Tibial nerve (tissue), 4 donors: ENCODE results near the gene ZC3H12C. TPM values are rescaled to one million over a fixed set of nuclear protein-coding genes. Genes with fewer than 3 reads are reported as not detected.
A peak's percentile ranks its signal among the peaks of the same experiment; 100 is the strongest.

Experiments used
- DNase-seq, 2 donors: peaks; one replicate each; pipeline ENCODE4 v3.0.0-alpha.2; 2019; ENCODE audit warnings: low spot score in 2 of 2
- H3K27ac ChIP-seq, 4 donors: fragments of 200-600 bp; sonication (generic) in 3 of 4; one replicate each; pipeline ENCODE4 v1.5.1; 2017 to 2019; ENCODE audit warnings: mild to moderate bottlenecking in 1 of 4
- H3K27me3 ChIP-seq, 2 donors: fragments of 200-600 bp; sonication (generic) in 1 of 2; one replicate each; pipeline versions ENCODE4 v1.5.1 to v1.6.0; 2017 to 2019
- H3K36me3 ChIP-seq, 3 donors: fragments of 200-600 bp; sonication (generic); one replicate each; pipeline ENCODE4 v1.5.1; 2018 to 2019
- H3K4me1 ChIP-seq, 4 donors: fragments of 200-600 bp; sonication (generic) in 3 of 4; one replicate each; pipeline ENCODE4 v1.5.1; 2017 to 2019
- H3K4me3 ChIP-seq, 4 donors: fragments of 200-600 bp; sonication (generic) in 3 of 4; one replicate each; pipeline ENCODE4 v1.5.1; 2017 to 2019; ENCODE audit warnings: mild to moderate bottlenecking in 1 of 4, moderate library complexity in 1 of 4
- H3K9me3 ChIP-seq, 4 donors: fragments of 200-600 bp; sonication (generic) in 3 of 4; one replicate each; pipeline ENCODE4 v1.5.1; 2017 to 2019
- CTCF ChIP-seq, 5 experiments: fragments of 200-600 bp in 3 of 5; fragments of 450-650 bp in 2 of 5; sonication (generic) in 3 of 5; IDR thresholded peaks; one replicate each; pipeline ENCODE4 v1.5.1; 2016 to 2019; ENCODE audit warnings: antibody characterized with exemption in 5 of 5, mild to moderate bottlenecking in 3 of 5, moderate library complexity in 2 of 5
- EP300 ChIP-seq, 2 donors: sonication (generic); formaldehyde crosslinking; IDR thresholded peaks; one replicate each; pipeline ENCODE4 v1.6.1; 2017; ENCODE audit warnings: antibody characterized with exemption in 2 of 2, mild to moderate bottlenecking in 1 of 2
- POLR2A ChIP-seq, 2 donors: fragments of 450-650 bp; IDR thresholded peaks; one replicate each; pipeline ENCODE4 v1.6.1; 2017; ENCODE audit warnings: antibody characterized with exemption in 2 of 2, mild to moderate bottlenecking in 2 of 2, moderate library complexity in 2 of 2
- WGBS, 2 donors: methylation state at CpG; one replicate each; pipeline ENCODE4 v1.1.5; 2018; 5-methylcytosine and 5-hydroxymethylcytosine counted together
- total RNA-seq, 4 donors: library from RNA; depleted of rRNA; stranded (reverse); fragments of >200 nt; gene quantifications; one replicate each; pipeline ENCODE4 v1.1.0, GENCODE V29; 2016

Gene ZC3H12C
- total RNA-seq, 4 donors from 2014 or later, result 15.9 to 26.0 (median 19.4) TPM

- Histone ChIP-seq H3K27ac (no peak overlapping the region), H3K27me3 (no peaks in the 10 kb centered on the region), H3K4me1 (peaks cover 0 to 25% (median 3%) of the 10 kb centered on the region in 4 donors), H3K9me3 (no peaks in the 10 kb centered on the region), H3K4me3 (no peak overlapping the region), H3K36me3 (no peaks in the 10 kb centered on the region)
- TF ChIP-seq CTCF (IDR thresholded peaks at IDR 0.05), result no peak
- no peak for TF ChIP-seq POLR2A (IDR thresholded peaks at IDR 0.05)
- TF ChIP-seq EP300 (IDR thresholded peaks at IDR 0.05), result no peak
- no peak for DNase-seq
- 91 to 97% methylated on average over 5 of the region's 5 CpGs for WGBS, 2 donors
These were observed 4.5 kb upstream of the ZC3H12C start for GRCh38 chr11:110088535-110089344.

GRCh38 chr11:110089617-110090282, 3.4 kb upstream of the ZC3H12C start:
- DNase-seq, result no peak
- Histone ChIP-seq H3K4me3 (no peak overlapping the region), H3K27ac (no peak overlapping the region), H3K9me3 (no peaks in the 10 kb centered on the region), H3K27me3 (no peaks in the 10 kb centered on the region), H3K4me1 (peaks cover 0 to 28% (median 4%) of the 10 kb centered on the region in 4 donors), H3K36me3 (no peaks in the 10 kb centered on the region)
- TF ChIP-seq CTCF (IDR thresholded peaks at IDR 0.05) (no peak), EP300 (IDR thresholded peaks at IDR 0.05) (no peak), POLR2A (IDR thresholded peaks at IDR 0.05) (no peak)
- 82 to 83% methylated on average over 5 of the region's 5 CpGs for whole genome bisulfite sequencing, 2 donors

GRCh38 chr11:110090466-110091026, 2.6 kb upstream of the ZC3H12C start:
- TF ChIP-seq CTCF (IDR thresholded peaks at IDR 0.05), result no peak
- TF ChIP-seq EP300 (IDR thresholded peaks at IDR 0.05), result no peak
- no peak for TF ChIP-seq POLR2A (IDR thresholded peaks at IDR 0.05)
- WGBS, 2 donors, result 87 to 94% methylated on average over 6 of the region's 6 CpGs
- no peak for DNase-seq
- peak overlapping the region in 1 of 4 donors; percentile 99 for H3K27ac ChIP-seq
- H3K4me1 ChIP-seq, result peaks cover 0 to 28% (median 8%) of the 10 kb centered on the region in 4 donors
- H3K36me3 ChIP-seq, result no peaks in the 10 kb centered on the region
- H3K27me3 ChIP-seq, result no peaks in the 10 kb centered on the region
- no peak overlapping the region for H3K4me3 ChIP-seq
- H3K9me3 ChIP-seq, result no peaks in the 10 kb centered on the region

- TF ChIP-seq CTCF (IDR thresholded peaks at IDR 0.05) (peak in 1 of 5 experiments; percentile 10), POLR2A (IDR thresholded peaks at IDR 0.05) (no peak)
- peak overlapping the region; percentile 95 to 99 (median 98) for H3K27ac ChIP-seq
- DNase-seq, result no peak
- 15 to 31% methylated on average over 11 of the region's 11 CpGs for WGBS, 2 donors
- peaks cover 0 to 36% (median 8%) of the 10 kb centered on the region in 4 donors for H3K4me1 ChIP-seq
- no peaks in the 10 kb centered on the region for H3K36me3 ChIP-seq
- peak overlapping the region; percentile 66 to 92 (median 80) for H3K4me3 ChIP-seq
- H3K9me3 ChIP-seq, result no peaks in the 10 kb centered on the region
- no peaks in the 10 kb centered on the region for H3K27me3 ChIP-seq
These were observed 1.1 kb upstream of the ZC3H12C start for GRCh38 chr11:110092111-110092514.
